CD4-positive, alpha-beta memory T cell (primary cell): ENCODE results near the gene BMPER. TPM values are rescaled to one million over a fixed set of nuclear protein-coding genes. Genes with fewer than 3 reads are reported as not detected.

Source experiments
- CTCF ChIA-PET: fragments of 350-600 bp; sonication (Branson Sonifier 250); formaldehyde crosslinking; loops from one replicate; lab custom pipeline; 2021; ENCODE audit warnings: inconsistent platforms; ENCODE audit not compliant: partially characterized antibody; lab: Charles Lee
- POLR2A ChIA-PET: fragments of 350-600 bp; sonication (Branson Sonifier 250); formaldehyde crosslinking; loops from one replicate; lab custom pipeline; 2021; ENCODE audit not compliant: partially characterized antibody; lab: Charles Lee
- DNase-seq, 5 donors: peaks; one replicate each; pipeline versions ENCODE4 v3.0.0 to v3.0.0-alpha.2; 2020 to 2022; ENCODE audit warnings: mixed read lengths in 1 of 5
- H3K27ac ChIP-seq: one replicate; pipeline ENCODE4 v1.7.0; 2013; ENCODE audit warnings: low read depth, low read length
- H3K27me3 ChIP-seq: 2 replicates; pipeline ENCODE4 v1.7.0; 2013; ENCODE audit warnings: mild to moderate bottlenecking, low read length, moderate library complexity; ENCODE audit not compliant: insufficient read depth
- H3K36me3 ChIP-seq: 2 replicates; pipeline ENCODE4 v1.7.0; 2013; ENCODE audit warnings: mild to moderate bottlenecking, low read length, moderate library complexity; ENCODE audit not compliant: insufficient read depth
- H3K4me1 ChIP-seq: 2 replicates; pipeline ENCODE4 v1.7.0; 2013; ENCODE audit warnings: mild to moderate bottlenecking, low read length, moderate library complexity; ENCODE audit not compliant: insufficient read depth
- H3K4me3 ChIP-seq, 2 donors: one replicate each; pipeline ENCODE4 v1.7.0; 2013; ENCODE audit warnings: low read length in 2 of 2, mild to moderate bottlenecking in 1 of 2
- H3K9me3 ChIP-seq, 2 donors: one replicate each; pipeline ENCODE4 v1.7.0; 2013; ENCODE audit warnings: low read length in 2 of 2, control low read depth in 1 of 2; ENCODE audit not compliant: control insufficient read depth in 1 of 2
- H3K27ac Mint-ChIP-seq, 7 donors: one replicate each; pipeline ENCODE4 v1.8.0; 2020 to 2021; ENCODE audit warnings: mixed read lengths in 7 of 7, mild to moderate bottlenecking in 6 of 7, inconsistent platforms in 3 of 7, moderate library complexity in 3 of 7
- H3K27me3 Mint-ChIP-seq, 2 donors: one replicate each; pipeline ENCODE4 v1.8.0; 2020 to 2021; ENCODE audit warnings: mixed read lengths in 2 of 2
- H3K36me3 Mint-ChIP-seq, 2 donors: one replicate each; pipeline ENCODE4 v1.8.0; 2020 to 2021; ENCODE audit warnings: mixed read lengths in 2 of 2, inconsistent platforms in 1 of 2, mild to moderate bottlenecking in 1 of 2
- H3K4me1 Mint-ChIP-seq, 4 donors: one replicate each; pipeline ENCODE4 v1.8.0; 2020 to 2021; ENCODE audit warnings: mixed read lengths in 4 of 4, mild to moderate bottlenecking in 1 of 4
- H3K4me3 Mint-ChIP-seq, 8 donors: one replicate each; pipeline ENCODE4 v1.8.0; 2020 to 2021; ENCODE audit warnings: mixed read lengths in 8 of 8, mild to moderate bottlenecking in 7 of 8, moderate library complexity in 6 of 8, inconsistent platforms in 3 of 8
- H3K9me3 Mint-ChIP-seq, 8 donors: one replicate each; pipeline ENCODE4 v1.8.0; 2020 to 2021; ENCODE audit warnings: mixed read lengths in 8 of 8, mild to moderate bottlenecking in 5 of 8, inconsistent platforms in 3 of 8, moderate library complexity in 1 of 8
- intact Hi-C: fragments of 100-400 bp; cut with micrococcal nuclease; formaldehyde crosslinking; loops from one replicate; pipeline ENCODE4 v1.15.1; 2023
- polyA plus RNA-seq, 2 donors: library from polyadenylated mRNA; unstranded; fragments of 300-500 nt; fragmentation: Illumina TruSeq; gene quantifications; one replicate each; pipeline ENCODE4 v1.2.3, GENCODE V29; 2021
- total RNA-seq, 2 experiments: library from RNA; stranded (reverse); gene quantifications; one replicate each; pipeline ENCODE4 v1.2.3, GENCODE V29; 2021

BMPER gene
- total and polyA plus RNA-seq, 4 experiments from 2014 or later = 0.24 to 0.30 TPM; not detected in 2

- CTCF ChIA-PET = interaction anchor here (1.0 to 1.4 kb wide), 2 partner anchors 9 to 28 kb away, joined by 3 to 4 read pairs; no protein-coding TSS in a partner anchor
- no peaks in the 10 kb centered on the region for H3K36me3 Mint-ChIP-seq
Observed at GRCh38 chr7:33923440-33924229, 18.3 kb downstream of the BMPER start.

GRCh38 chr7:33926535-33926934 is 21.2 kb downstream of the BMPER start:
- intact Hi-C loops = no loop called here
- H3K27me3 Mint-ChIP-seq = peaks cover 8 to 16% of the 10 kb centered on the region in 2 donors
- CTCF ChIA-PET = no interaction called here
- peaks cover 0 to 2% (median 0%) of the 10 kb centered on the region in 8 donors for H3K9me3 Mint-ChIP-seq
- Histone ChIP-seq H3K4me1 (no peaks in the 10 kb centered on the region), H3K27ac (no peak overlapping the region), H3K4me3 (no peak overlapping the region), H3K36me3 (no peaks in the 10 kb centered on the region), H3K27me3 (no peaks in the 10 kb centered on the region), H3K9me3 (no peaks in the 10 kb centered on the region)
- H3K4me1 Mint-ChIP-seq = no peaks in the 10 kb centered on the region
- H3K27ac Mint-ChIP-seq = no peak overlapping the region
- POLR2A ChIA-PET = no interaction called here
- no peaks in the 10 kb centered on the region for H3K36me3 Mint-ChIP-seq
- DNase-seq = no peak
- H3K4me3 Mint-ChIP-seq = no peak overlapping the region

More at GRCh38 chr7:33923440-33924229, 18.3 kb downstream of the BMPER start:
- no peak overlapping the region for H3K4me3 ChIP-seq
- Mint-ChIP-seq H3K4me3 (no peak overlapping the region), H3K4me1 (no peaks in the 10 kb centered on the region), H3K27ac (no peak overlapping the region), H3K9me3 (peaks cover 0 to 2% (median 0%) of the 10 kb centered on the region in 8 donors), H3K27me3 (peaks cover 4 to 14% of the 10 kb centered on the region in 2 donors)
- no peak for DNase-seq
- H3K27ac ChIP-seq = no peak overlapping the region
- intact Hi-C loops = no loop called here
- POLR2A ChIA-PET = no interaction called here
- H3K27me3 ChIP-seq = no peaks in the 10 kb centered on the region
- no peaks in the 10 kb centered on the region for H3K4me1 ChIP-seq
- H3K9me3 ChIP-seq = no peaks in the 10 kb centered on the region
- no peaks in the 10 kb centered on the region for H3K36me3 ChIP-seq

- Histone ChIP-seq H3K4me1 (no peaks in the 10 kb centered on the region), H3K9me3 (no peaks in the 10 kb centered on the region), H3K27ac (no peak overlapping the region), H3K36me3 (no peaks in the 10 kb centered on the region), H3K4me3 (no peak overlapping the region), H3K27me3 (no peaks in the 10 kb centered on the region)
- H3K27ac Mint-ChIP-seq = no peak overlapping the region
- intact Hi-C loops = no loop called here
- H3K27me3 Mint-ChIP-seq = peaks cover 5 to 6% of the 10 kb centered on the region in 2 donors
- DNase-seq = no peak
- CTCF ChIA-PET = interaction anchor here (1.1 kb wide), 1 partner anchor 8 kb away, joined by 3 read pairs; no protein-coding TSS in a partner anchor
- POLR2A ChIA-PET = no interaction called here
- H3K4me1 Mint-ChIP-seq = peaks cover 0 to 3% (median under 1%) of the 10 kb centered on the region in 4 donors
- no peaks in the 10 kb centered on the region for H3K36me3 Mint-ChIP-seq
- H3K4me3 Mint-ChIP-seq = no peak overlapping the region
- peaks cover 0 to 2% (median 0%) of the 10 kb centered on the region in 8 donors for H3K9me3 Mint-ChIP-seq
Observed at GRCh38 chr7:33928986-33929385, 23.6 kb downstream of the BMPER start.

- ChIA-PET CTCF (interaction anchor here (0.6 to 5.1 kb wide), 20 partner anchors 8 to 1242 kb away, joined by 3 to 37 read pairs (median 5); no protein-coding TSS in a partner anchor), POLR2A (no interaction called here)
- H3K27ac ChIP-seq = no peak overlapping the region
- Mint-ChIP-seq H3K9me3 (no peaks in the 10 kb centered on the region), H3K4me1 (peaks cover 0 to 3% (median under 1%) of the 10 kb centered on the region in 4 donors), H3K27me3 (peaks cover 1 to 4% of the 10 kb centered on the region in 2 donors), H3K36me3 (no peaks in the 10 kb centered on the region), H3K27ac (no peak overlapping the region), H3K4me3 (no peak overlapping the region)
- no peaks in the 10 kb centered on the region for H3K9me3 ChIP-seq
- no peaks in the 10 kb centered on the region for H3K27me3 ChIP-seq
- intact Hi-C loops = no loop called here
- no peaks in the 10 kb centered on the region for H3K36me3 ChIP-seq
- no peak overlapping the region for H3K4me3 ChIP-seq
- no peaks in the 10 kb centered on the region for H3K4me1 ChIP-seq
- DNase-seq = no peak
Observed at GRCh38 chr7:33932221-33932620, 26.9 kb downstream of the BMPER start.

GRCh38 chr7:33932832-33933468 is 27.6 kb downstream of the BMPER start:
- Mint-ChIP-seq H3K4me1 (peaks cover 0 to 3% (median under 1%) of the 10 kb centered on the region in 4 donors), H3K27ac (no peak overlapping the region), H3K36me3 (no peaks in the 10 kb centered on the region), H3K4me3 (no peak overlapping the region), H3K9me3 (no peaks in the 10 kb centered on the region), H3K27me3 (peaks cover 1 to 4% of the 10 kb centered on the region in 2 donors)
- Histone ChIP-seq H3K27me3 (no peaks in the 10 kb centered on the region), H3K9me3 (no peaks in the 10 kb centered on the region), H3K36me3 (no peaks in the 10 kb centered on the region), H3K4me3 (no peak overlapping the region), H3K27ac (no peak overlapping the region), H3K4me1 (no peaks in the 10 kb centered on the region)
- peak; percentile 40 to 49 (median 47) for DNase-seq
- POLR2A ChIA-PET = no interaction called here
- intact Hi-C loops = no loop called here
- CTCF ChIA-PET = interaction anchor here (0.6 to 5.1 kb wide), 23 partner anchors 8 to 1243 kb away, joined by 3 to 37 read pairs (median 4); no protein-coding TSS in a partner anchor

- ChIA-PET CTCF (interaction anchor here (0.7 to 5.1 kb wide), 19 partner anchors 8 to 1169 kb away, joined by 3 to 37 read pairs (median 4); no protein-coding TSS in a partner anchor), POLR2A (no interaction called here)
- Histone ChIP-seq H3K9me3 (no peaks in the 10 kb centered on the region), H3K36me3 (no peaks in the 10 kb centered on the region), H3K4me1 (no peaks in the 10 kb centered on the region), H3K27ac (no peak overlapping the region), H3K4me3 (no peak overlapping the region), H3K27me3 (no peaks in the 10 kb centered on the region)
- Mint-ChIP-seq H3K27me3 (peaks cover 1 to 4% of the 10 kb centered on the region in 2 donors), H3K36me3 (no peaks in the 10 kb centered on the region), H3K4me1 (peaks cover 0 to 3% (median under 1%) of the 10 kb centered on the region in 4 donors), H3K27ac (no peak overlapping the region), H3K9me3 (no peaks in the 10 kb centered on the region), H3K4me3 (no peak overlapping the region)
- no peak for DNase-seq
- intact Hi-C loops = no loop called here
Observed at GRCh38 chr7:33933611-33934281, 28.4 kb downstream of the BMPER start.
